HG02852 (cell line): ENCODE data around the gene TMEM44.
"Not testable (repeated sequence)": the region's sequence is repeated elsewhere in the genome, so short reads cannot be mapped to it uniquely, and the experiment has no call there.

ENCODE experiments used
- ATAC-seq: cut with Tn5 transposase; IDR thresholded peaks from one replicate; pipeline ENCODE4 v1.9.1; 2021; ENCODE audit warnings: mild to moderate bottlenecking, moderate library complexity; ENCODE audit not compliant: unreplicated experiment

TMEM44 gene

DNA sequence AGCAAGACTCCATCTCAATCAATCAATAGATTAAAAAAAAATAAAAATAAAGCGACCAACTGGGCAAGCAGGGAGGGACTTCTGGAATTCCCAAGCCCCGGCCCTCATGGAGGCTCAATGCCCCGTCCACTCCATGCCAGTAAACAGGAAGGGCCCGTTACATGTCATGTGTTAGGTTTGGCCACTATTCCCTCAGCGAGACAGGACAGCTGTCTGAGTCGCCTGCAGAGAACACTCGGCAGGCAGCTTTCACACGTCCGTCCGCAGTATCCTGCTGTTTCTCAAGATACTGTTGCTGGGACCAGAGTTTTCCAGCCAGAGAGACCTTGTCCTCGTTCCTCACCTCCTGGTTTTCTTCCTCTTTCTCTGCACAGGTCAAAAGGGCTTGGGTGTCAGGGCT, 18.0 kb downstream of the TMEM44 start:
- ATAC-seq: no peak

DNA sequence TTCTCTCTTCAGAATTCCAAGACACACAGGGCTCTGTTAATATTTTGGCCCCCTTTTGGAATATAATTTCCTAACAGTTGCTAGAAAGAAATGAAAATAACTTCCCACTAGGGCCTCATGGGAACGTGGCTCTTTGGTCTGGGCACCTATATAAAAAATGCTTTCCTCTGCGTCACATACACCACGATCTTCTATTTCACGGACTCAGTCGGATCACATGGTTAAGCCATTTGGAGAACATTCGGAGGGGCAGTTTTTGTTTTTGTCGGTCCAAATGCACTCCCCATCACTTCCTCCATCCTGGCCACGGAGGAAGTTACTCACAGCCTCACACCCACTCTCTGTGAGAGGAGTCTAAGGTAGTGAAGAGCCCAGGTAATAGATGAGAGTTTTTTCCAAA, 21.0 kb downstream of the TMEM44 start:
- ATAC-seq: no peak

- ATAC-seq: no peak
These were observed 22.5 kb downstream of the TMEM44 start for GRCh38 chr3:194610689-194611088.

GRCh38 chr3:194609601-194610000, 23.6 kb downstream of the TMEM44 start:
- ATAC-seq: no peak

DNA sequence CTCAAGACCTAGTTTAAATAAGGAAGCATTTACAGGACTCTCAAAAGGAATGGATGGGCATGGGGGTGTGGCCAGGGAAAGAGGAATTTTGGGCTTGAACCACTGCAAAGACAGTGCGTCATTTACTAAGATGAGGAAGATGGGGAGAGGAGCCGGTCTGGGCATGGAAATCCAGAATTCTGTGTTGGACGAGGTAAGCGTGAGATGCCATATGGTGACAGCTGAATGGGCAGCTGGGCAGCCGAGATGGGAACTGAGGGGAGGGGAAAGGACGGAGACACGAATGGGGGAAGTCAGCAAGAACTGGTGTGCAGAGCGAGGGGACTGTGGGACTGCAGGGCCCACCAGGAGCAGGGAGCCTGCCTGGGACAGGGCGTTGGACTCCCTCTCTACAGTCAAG, 24.2 kb downstream of the TMEM44 start:
- ATAC-seq: no peak

DNA sequence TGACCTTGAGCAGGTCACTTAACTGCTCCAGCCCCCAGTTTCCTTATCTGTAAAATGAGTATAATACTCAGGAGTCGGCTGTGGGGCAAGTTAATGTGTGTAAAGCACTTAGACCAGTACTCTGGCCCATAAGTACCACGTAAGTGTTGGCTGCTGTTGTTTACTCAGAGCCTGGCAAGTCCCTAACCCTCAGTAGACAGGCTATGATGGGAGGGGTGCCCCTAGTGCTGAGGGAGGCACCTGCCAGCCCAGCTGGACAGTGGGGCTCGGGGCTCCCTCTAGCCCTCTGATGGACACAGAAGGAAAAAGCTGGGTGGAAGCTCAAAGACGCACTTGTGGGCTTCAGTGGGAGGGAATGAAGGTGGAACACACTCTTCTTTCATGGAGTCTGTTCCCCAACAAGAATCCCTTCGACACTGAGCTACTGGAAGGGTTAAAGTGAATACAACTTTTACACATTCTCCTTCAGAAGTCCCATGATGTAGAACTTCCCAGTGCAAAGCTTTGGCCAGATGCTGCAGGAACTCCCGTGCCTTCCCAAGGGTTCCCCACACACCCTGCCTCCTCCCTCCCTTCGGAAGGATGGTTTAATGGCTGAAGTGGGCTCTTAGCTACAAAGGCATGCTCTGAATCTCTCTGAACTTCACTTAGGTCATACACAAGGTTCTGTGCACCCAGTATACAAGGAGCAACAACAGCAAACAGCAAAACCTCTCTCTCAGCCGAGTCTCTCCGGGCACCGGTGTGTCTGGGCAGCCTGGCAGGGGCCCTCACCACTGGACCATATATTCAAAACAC, 25.4 kb downstream of the TMEM44 start:
- ATAC-seq: no peak

- no peak for ATAC-seq
These were observed 26.3 kb downstream of the TMEM44 start for GRCh38 chr3:194606941-194607340.

DNA sequence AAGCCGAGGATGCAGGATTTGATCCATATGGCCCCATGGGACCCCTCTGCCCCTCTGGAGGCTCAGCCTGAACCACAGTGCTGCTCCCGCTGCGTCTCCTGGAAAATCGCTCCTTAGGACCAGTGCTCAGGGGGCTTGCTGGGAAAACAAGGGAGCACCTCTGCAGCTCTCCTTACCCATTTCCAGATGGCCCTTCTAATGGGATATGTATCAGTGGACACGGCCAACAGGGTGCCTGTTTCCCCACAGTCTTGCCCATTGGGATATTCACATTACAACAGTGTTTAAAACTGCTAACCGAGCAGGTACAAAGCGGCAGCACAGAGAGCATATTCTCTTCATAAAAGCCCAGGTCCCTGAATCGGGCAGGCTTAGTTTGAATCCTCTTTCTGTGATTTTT, 27.1 kb downstream of the TMEM44 start:
- no peak for ATAC-seq

DNA sequence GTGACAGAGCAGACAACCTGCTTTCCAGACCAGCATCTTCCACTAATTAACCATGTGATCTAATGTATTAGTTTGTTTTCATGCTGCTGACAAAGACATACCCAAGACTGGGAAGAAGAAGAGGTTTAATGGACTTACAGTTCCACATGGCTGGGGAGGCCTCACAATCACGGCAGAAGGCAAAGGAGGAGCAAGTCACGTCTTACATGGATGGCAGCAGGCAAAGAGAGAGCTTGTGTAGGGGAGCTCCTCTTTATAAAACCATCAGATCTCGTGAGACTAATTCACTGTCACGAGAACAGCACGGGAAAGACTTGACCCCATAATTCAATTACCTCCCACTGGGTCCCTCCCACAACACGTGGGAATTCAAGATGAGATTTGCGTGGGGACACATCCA, 27.9 kb downstream of the TMEM44 start:
- ATAC-seq: not testable (repeated sequence)

DNA sequence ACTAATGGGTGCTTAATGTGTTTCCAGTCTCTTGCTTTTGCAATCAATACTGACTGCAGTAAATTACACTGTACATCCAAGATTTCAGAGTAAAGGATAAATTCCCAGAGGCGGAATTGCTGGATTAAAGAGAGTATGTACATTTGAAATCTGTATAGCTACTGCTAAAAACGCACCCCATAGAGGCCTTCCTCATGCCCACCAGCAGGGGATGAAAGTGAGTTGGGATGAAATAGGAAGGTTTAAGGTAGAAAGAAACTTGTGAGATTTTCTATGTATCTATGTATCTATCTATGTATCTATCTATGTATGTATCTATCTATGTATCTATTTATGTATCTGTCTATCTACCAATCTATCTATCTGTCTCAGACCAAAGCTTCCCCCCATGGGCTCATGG, 28.4 kb downstream of the TMEM44 start:
- no peak for ATAC-seq

DNA sequence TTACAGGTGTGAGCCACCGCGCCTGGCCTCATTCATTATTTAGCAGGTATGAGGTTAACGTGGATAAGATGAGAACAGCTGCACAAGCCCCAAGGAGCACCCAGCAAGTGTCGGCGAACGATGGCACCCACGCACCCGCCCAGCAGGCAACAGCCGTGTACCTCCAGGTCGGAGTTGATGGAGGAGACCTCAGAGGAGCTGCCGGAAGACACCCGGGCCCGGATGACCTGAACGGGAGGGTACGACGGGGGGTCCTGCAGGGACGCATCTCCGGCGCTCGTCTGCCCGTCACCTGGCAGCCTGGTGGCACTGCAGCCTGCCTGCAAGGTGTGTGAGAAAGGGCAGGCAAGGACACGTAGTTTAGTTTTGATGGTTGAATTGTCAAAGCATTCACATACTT, 29.1 kb downstream of the TMEM44 start:
- ATAC-seq: no peak

DNA sequence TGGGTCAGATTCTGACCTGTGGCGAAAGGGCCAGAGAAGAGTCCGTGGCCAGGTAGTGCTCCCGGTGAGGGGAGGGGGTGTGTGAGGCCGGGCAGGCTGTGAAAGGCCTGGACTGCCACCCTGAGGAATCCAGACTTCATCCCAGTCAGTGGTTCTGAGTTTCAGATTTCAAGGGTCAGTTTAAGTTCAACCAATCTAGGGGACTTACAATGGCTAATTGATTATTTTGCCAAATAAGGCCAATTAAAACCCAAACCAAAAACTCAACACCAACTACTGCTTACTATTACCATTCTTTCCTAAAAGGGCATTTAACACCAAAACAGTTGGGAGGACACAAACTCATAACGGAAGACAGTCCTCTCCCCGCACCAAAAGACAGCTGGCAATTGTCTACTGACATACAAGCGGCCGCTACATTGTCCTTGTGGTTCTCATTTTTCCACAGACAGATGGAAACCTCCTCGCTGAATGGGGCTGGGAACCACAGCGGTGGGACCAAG, 30.5 kb downstream of the TMEM44 start:
- ATAC-seq: no peak

GRCh38 chr3:194598771-194599557, 34.3 kb downstream of the TMEM44 start:
- ATAC-seq: no peak

GRCh38 chr3:194596906-194597305, 36.3 kb downstream of the TMEM44 start:
- no peak for ATAC-seq

- no peak for ATAC-seq
These were observed 40.1 kb downstream of the TMEM44 start for GRCh38 chr3:194592798-194593752.

DNA sequence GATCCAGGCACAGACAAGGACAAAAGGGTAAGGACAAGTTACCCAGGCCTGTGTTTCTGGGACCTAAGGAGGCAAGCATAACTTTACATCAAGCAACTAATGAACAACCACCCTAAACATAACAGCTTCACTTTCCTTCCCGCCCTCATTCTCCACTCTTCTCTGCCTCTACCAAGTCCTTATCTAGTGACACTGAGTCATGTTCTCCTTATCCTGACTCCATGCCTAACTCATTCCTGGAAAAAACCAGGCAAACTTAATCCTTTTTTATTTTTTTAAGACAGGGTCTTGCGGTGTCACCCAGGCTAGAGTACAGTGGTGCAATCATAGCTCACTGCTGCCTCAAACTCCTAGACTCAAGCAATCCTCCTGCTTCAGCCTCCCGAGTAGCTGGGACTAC, 44.5 kb downstream of the TMEM44 start:
- ATAC-seq: no peak

GRCh38 chr3:194588236-194588635, 45.0 kb downstream of the TMEM44 start:
- ATAC-seq: no peak

DNA sequence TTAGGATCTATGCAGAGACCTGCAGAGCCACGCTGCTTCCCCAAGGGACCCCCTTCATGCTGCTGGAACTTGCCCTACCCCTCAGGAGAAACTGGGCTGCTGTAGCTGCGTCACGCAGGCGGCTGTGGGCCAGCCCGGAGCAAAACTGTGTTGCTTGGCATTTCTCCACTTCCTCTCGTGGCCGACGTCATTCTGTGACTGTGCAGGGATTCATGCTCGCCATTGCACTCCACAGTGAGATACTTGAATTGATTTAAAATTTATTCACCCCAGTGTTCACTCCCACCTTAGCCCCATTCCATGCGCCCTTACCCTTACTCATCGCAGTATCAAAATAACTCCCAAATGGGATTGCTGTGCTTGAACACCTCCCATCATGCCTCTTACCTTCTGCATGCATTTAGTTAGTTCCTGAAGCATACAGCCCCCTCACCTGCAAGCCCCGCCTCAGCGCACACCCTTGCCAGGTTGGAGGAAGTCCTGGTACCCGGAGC, 45.7 kb downstream of the TMEM44 start:
- no peak for ATAC-seq

GRCh38 chr3:194586836-194587235, 46.4 kb downstream of the TMEM44 start:
- ATAC-seq: no peak

GRCh38 chr3:194585880-194586281, 47.3 kb downstream of the TMEM44 start:
- no peak for ATAC-seq

DNA sequence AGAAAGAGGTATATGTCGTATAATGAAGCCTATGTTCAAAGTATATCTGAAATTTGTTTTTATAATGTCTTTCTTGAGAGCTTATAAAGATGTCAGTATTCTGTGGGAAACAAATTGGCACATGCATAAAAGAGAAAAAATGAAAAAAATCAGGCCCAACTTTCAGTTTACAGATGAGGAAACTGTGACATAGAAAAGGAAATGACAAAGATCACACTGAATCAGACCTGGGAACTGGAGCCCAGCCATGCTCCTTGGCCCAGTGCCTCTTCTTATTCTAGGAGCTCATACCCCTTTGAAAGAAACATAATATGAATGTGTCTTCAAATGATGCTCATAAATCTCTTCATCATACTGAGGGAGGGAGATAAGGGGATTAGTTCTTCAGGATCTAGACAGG, 48.4 kb downstream of the TMEM44 start:
- ATAC-seq: no peak
